DMS53 (cell line): Measurements from ENCODE around the gene ATXN2.
A peak's percentile ranks its signal among the peaks of the same experiment; 100 is the strongest.

ENCODE experiments used
- DNase-seq: peaks from one replicate; lab custom pipeline; 2025; lab: John Stamatoyannopoulos, UW

The ATXN2 gene

GRCh38 chr12:111436811-111437210 lies 162.3 kb downstream of the ATXN2 start:
- DNase-seq, result no peak

DNA sequence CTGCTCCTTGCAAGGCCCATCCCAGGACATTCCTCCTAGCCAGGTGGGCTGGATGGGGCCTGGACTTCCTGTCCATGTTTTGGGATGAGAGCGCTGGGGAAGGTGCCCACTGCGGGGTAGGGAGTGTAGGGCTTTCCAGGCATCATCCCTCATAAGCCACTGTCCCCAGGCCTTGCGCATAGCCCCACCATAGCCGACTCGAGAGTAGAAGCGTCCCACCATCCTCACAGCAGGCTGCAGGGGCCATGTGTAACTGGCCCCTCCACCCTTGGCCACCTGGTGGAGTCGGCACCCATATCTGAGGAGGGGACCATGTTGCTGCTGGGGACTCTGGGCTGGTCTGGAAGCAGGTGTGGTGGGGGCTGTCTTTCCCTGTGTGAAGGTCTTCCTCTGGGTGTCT lies 162.8 kb downstream of the ATXN2 start:
- DNase-seq, result no peak

- peak; percentile 38 for DNase-seq
Observed at GRCh38 chr12:111435661-111436201, 163.4 kb downstream of the ATXN2 start.

DNA sequence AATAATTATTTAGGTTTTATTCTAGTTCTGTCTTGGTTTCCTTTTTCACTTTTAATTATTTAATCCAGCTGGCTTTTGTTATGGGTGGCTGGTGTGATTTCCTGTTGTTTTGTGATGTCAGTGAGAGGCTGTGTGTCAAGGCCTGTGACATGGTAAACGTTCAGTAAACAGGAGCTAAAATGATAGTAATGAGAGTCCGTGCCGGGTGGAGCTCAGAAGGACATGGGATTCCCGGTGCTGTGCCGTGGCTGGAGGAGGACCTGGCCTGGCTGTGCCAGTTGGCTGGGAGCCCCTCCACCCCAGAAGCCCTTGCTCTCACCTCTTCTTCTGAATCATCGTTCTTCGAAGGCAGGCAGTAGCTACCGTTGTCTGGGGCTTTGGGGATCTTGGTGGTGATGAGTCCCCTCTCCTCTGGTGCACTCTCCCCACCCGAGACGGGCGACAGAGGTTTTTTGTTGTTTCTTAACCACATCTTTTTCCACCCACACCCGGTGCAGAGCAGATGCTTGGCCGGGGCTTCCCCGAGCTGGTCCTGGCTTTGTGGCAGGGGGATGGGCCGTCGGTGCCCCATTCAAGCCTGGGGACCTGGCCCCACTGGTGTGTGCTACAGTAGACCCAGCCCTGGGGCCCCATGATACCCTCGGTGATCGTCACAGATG lies 164.3 kb downstream of the ATXN2 start:
- DNase-seq, result peak; percentile 42

DNA sequence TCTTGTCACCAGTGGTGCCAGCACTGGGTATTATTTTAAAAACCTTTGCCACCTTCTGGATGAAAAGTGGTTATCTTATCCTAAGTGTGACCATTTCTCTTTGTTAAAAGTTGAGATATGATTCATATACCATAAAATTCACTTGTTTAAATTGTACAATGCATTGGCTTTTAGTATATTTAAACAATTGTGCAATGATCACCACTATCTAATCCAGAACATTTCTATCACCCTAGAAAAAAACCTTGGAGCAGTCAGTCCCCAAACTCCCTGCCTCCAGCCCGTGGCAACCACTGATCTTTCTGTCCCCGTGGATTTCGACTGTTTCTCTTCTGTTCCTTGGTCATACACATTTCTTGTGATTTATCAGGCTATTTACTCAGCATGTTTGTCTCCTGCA lies 165.1 kb downstream of the ATXN2 start:
- DNase-seq, result no peak

GRCh38 chr12:111431772-111432171 lies 167.3 kb downstream of the ATXN2 start:
- no peak for DNase-seq

- no peak for DNase-seq
Observed at GRCh38 chr12:111430433-111431353, 168.4 kb downstream of the ATXN2 start.

DNA sequence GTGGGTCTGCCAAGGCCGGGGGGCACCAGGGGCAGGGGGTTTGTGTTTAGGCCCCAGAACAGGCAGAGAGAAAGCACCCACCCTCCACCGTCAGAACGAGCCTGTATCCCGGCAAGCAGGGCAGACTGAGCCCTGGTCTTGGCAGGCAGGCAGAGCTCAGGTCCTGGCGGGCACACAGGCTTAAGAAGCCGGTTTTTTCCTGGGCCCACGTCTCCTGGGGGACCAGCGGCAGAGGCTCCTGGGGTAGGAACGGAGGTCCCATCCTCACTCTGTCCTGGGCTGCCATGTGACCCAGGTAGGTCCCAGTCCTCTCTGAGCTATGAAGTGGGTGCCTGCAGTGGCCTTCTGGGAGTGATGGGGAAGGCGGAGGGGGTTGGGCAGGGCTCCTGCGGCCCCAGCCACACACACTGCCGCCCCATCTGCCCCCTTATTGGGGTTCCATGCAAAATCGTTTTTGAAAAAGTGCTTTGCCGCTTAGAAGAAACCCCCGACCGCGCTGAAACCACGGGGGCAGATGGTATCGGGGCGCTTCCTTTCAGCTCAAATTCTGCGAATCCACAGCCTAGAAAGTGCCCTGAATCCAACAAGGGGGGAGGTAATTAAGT lies 169.2 kb downstream of the ATXN2 start:
- DNase-seq, result no peak

- no peak for DNase-seq
Observed at GRCh38 chr12:111428728-111429175, 170.4 kb downstream of the ATXN2 start.

DNA sequence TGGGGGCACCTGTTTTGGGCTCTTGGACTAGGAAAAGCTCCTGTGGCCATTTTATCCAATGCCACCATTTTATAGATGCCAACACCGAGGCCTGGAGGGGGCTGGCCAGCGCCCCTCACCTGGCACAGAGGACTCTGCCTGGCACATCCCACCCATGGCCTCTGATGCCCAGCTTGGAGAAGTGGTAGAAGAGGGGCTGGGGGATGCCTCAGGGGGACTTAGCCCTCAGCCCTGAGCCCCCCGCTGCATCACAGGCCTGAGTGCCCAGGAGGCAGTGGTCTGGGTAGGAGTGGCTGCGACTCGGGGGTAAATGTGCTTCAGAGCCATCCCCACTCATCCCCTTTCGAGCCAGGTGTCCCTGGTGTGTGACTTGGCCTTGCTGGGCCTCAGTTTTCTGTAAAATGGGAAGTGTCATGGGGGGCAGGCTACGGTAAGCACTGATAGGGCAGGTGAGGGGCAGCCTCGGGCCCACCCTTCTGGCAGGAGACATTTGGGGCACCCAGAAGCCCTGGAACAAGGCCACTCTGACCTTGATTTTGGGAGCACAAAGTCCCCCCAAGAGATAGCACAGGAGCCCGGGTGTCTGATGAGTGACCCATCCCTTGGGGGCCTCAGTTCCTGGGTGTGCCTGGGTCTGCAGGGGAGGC lies 170.9 kb downstream of the ATXN2 start:
- no peak for DNase-seq

GRCh38 chr12:111427417-111428074 lies 171.6 kb downstream of the ATXN2 start:
- DNase-seq, result no peak

DNA sequence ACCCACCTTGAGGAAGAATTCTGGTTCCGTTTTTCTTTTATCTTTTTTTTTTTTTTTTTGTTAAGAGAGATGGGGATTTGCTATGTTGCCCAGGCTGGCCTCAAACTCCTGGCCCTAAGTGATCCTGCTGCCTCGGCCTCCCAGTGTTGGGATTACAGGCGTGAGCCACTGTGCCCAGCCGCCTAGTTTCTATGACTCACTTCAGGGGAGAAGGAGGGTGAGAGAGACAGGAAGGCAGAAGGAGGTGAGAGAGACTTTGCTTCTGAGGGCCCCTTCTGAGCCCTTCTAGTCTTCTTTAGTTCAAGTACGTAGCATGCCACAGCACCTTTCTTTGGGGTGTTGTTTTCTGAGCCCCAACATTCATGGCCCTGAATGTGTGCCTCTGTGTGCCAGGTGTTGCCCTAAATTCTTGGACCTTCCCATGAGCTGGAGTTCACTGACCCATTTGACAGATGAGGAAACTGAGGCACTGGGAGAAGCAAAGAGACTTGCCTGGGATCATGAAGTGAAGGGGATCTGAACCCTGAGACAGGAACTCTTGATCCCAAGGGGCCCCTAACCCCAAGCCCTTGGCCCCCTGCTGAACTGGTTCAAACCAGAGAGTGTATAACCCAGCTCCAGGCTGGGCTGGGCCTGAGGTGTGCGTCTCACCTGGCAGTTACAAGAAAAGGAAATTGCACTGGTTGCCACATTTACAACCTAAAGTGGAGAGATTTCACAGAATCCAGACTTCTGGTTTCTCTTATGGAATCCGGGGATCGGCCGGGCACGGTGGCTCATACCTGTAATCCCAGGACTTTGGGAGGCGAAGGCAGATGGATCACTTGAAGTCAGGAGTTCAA lies 172.6 kb downstream of the ATXN2 start:
- DNase-seq, result no peak

- no peak for DNase-seq
Observed at GRCh38 chr12:111425655-111426054, 173.5 kb downstream of the ATXN2 start.

DNA sequence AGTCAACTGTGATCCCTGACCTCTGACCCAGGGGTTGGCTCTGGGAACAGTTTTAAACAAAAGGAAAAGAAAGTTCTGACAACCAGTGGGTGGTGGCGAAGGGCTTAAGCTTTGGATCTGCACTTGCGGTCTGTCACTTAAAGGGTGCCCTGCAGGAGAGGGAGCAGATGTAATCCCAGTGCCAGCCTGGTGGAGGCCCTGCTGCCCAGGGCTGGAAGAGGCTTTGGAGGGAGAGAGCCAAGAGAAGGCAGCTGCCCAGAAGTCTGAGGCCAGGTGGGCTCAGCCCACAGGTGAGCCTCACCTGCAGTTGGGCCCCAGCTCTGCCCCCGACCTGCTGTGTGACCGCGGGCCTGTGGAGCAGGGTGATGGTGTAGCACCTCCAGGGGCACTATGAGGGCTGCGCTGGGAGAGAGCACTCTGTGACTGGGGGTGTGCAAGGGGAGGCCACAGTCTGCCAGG lies 174.3 kb downstream of the ATXN2 start:
- peak; percentile 25 for DNase-seq

DNA sequence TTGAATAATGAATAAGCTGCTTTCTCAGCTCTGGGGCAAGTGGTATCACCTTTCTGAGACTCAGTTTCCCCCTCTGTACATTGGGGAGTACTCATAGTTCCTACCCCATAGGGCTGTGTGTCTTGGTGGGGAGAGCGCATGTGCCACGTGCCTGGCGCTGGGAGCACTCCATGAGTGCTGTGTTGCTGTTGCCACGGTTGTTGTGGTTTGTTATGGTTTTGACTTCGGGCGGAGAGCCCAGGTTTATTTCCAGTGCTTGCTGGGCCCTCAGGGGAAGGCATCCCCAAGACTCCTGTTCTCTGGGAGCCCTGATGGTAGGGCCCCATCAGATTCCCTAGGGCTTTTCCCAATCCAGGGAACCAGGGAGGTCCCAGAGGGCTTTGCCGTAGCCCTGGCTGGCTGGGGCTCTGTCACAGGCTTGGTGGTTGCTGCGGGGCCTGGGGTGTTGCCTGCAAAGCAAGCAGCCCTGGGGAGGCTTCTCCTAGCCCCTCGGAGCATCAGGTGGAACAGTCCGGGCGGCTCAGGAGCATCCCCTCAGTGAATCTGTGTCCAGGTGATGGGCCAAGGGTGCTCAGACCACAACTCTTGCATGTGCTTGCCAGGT lies 174.8 kb downstream of the ATXN2 start:
- no peak for DNase-seq

DNA sequence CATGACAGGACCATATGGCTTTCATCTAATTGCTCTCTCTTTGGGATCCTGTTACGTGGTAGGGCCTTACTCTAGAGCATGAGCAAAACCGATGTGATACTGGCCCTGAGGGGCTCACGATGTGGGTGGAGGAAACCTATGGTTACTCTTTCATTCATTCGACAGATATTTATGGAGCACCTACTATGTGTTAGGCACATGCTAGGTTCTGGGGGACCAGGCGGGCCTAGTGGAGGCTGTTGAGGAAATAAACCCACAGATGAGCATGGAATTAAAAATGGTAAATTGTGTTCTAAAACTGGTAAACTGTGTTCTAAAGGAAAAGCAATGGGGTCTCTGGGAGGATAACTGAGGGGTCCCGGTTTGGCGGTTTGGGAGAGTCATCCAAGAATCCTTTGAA lies 178.6 kb downstream of the ATXN2 start:
- no peak for DNase-seq

DNA sequence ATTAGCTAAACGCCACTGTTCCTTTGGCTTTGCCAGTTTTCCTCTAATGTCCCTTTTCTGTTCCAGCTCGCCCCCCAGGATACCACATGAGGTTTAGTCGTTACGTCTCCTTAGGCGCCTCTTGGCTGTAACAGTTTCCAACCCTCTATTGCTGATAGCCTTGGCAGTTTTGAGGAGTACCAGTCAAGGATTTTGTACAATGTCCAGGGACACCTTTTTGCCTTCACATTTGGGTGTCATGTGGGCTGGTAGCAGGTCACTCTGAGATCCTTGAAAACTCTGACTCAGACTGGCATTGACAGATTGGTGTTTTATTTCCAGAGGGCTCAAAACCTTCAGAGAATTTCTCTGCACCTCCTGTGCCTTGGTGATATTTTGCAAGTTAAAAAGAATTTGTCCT lies 179.3 kb downstream of the ATXN2 start:
- DNase-seq, result no peak

- DNase-seq, result no peak
Observed at GRCh38 chr12:111418594-111418880, 180.6 kb downstream of the ATXN2 start.

DNA sequence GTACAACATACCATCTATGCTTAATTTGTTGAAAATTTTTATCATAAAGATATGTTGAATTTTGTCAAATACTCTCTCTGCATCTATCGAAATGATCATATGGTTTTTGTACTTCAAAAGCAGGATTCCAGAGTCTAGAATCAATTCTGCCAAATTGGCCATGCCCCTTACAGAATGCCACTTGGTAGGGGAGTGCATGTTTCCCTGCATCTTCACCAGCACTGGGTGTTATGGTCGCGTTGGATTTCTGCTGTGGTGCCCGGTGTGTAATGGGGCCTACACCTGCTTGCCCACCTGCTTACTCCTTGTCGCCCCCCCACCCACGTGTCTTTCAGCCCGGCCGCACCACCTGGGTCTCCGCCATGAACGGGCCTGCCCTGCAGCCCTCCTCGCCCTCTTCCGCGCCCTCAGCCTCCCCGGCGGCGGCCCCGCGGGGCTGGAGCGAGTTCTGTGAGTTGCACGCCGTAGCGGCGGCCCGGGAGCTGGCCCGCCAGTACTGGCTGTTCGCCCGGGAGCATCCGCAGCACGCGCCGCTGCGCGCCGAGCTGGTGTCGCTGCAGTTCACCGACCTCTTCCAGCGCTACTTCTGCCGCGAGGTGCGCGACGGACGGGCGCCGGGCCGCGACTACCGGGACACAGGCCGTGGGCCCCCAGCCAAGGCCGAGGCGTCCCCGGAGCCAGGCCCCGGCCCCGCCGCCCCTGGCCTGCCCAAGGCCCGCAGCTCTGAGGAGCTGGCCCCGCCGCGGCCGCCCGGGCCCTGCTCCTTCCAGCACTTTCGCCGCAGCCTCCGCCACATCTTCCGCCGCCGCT lies 181.1 kb downstream of the ATXN2 start:
- no peak for DNase-seq
